HepG2 (cell line): ENCODE data around the gene SP8. TPM values are rescaled to one million over a fixed set of nuclear protein-coding genes. Genes with fewer than 3 reads are reported as not detected.
A peak's percentile ranks its signal among the peaks of the same experiment; 100 is the strongest.

ENCODE experiments used
- FOXA3 ChIP-seq: IDR thresholded peaks from 2 replicates; pipeline ENCODE4 v1.6.1; 2016; ENCODE audit warnings: missing genetic modification reagents, missing compliant biosample characterization
- IKZF1 ChIP-seq: fragments of 450-650 bp; IDR thresholded peaks from 2 replicates; pipeline ENCODE4 v1.7.1; 2016
- MTA1 ChIP-seq: sonication (generic); formaldehyde crosslinking; IDR thresholded peaks from 2 replicates; pipeline ENCODE4 v1.4.0; 2020; ENCODE audit warnings: missing genetic modification reagents, mild to moderate bottlenecking, borderline replicate concordance
- MTA3 ChIP-seq: sonication (generic); formaldehyde crosslinking; IDR thresholded peaks from 2 replicates; pipeline ENCODE4 v1.4.0; 2020; ENCODE audit warnings: missing genetic modification reagents
- PAWR ChIP-seq: sonication (generic); formaldehyde crosslinking; IDR thresholded peaks from 2 replicates; pipeline ENCODE4 v1.4.0; 2020; ENCODE audit warnings: missing genetic modification reagents, mild to moderate bottlenecking, borderline replicate concordance
- SKI ChIP-seq: fragments of 450-650 bp; IDR thresholded peaks from one replicate; pipeline ENCODE4 v1.6.1; 2018; ENCODE audit warnings: mild to moderate bottlenecking; ENCODE audit not compliant: partially characterized antibody
- TAF1 ChIP-seq: sonication (generic); formaldehyde crosslinking; IDR thresholded peaks from 2 replicates; pipeline ENCODE4 v1.4.0; 2020; ENCODE audit warnings: missing genetic modification reagents
- ZNF253 ChIP-seq: sonication (generic); formaldehyde crosslinking; IDR thresholded peaks from 2 replicates; pipeline ENCODE4 v1.8.0; 2022; ENCODE audit warnings: mild to moderate bottlenecking, missing genetic modification reagents, borderline replicate concordance
- ZNF263 ChIP-seq: sonication (generic); formaldehyde crosslinking; IDR thresholded peaks from 2 replicates; pipeline ENCODE4 v1.4.0; 2020; ENCODE audit warnings: missing genetic modification reagents
- ZNF331 ChIP-seq: sonication (generic); formaldehyde crosslinking; IDR thresholded peaks from 2 replicates; pipeline ENCODE4 v1.4.0; 2020; ENCODE audit warnings: missing genetic modification reagents
- ZNF335 ChIP-seq: sonication (generic); formaldehyde crosslinking; IDR thresholded peaks from 2 replicates; pipeline ENCODE4 v1.4.0; 2020; ENCODE audit warnings: missing genetic modification reagents
- ZNF510 ChIP-seq: sonication (generic); formaldehyde crosslinking; IDR thresholded peaks from 2 replicates; pipeline ENCODE4 v1.4.0; 2020; ENCODE audit warnings: low read depth, mild to moderate bottlenecking, missing genetic modification reagents
- ZNF570 ChIP-seq: sonication (generic); formaldehyde crosslinking; IDR thresholded peaks from 2 replicates; pipeline ENCODE4 v1.4.0; 2020; ENCODE audit warnings: mild to moderate bottlenecking, missing genetic modification reagents, borderline replicate concordance
- ZNF629 ChIP-seq: sonication (generic); formaldehyde crosslinking; conservative IDR thresholded peaks from 2 replicates; pipeline ENCODE4 v1.5.0; 2020; ENCODE audit warnings: missing genetic modification reagents
- polyA plus RNA-seq, 8 experiments: library from polyadenylated mRNA; depleted of rRNA in 3 of 8; stranded (reverse) in 7 of 8; unstranded in 1 of 8; fragments of >200 nt; fragmentation: Illumina TruSeq in 4 of 8; extraction: Trizol in 4 of 8; gene quantifications; 2 replicates each; pipeline versions ENCODE4 v1.2.1 to v1.2.3, GENCODE V29; 2011 to 2016; ENCODE audit warnings: low read depth in 4 of 8, missing spikeins in 1 of 8, mixed read lengths in 1 of 8; ENCODE audit not compliant: insufficient read depth in 1 of 8
- total RNA-seq, 5 experiments: library from RNA; depleted of rRNA; stranded (reverse); fragments of >200 nt; fragmentation: Illumina TruSeq; extraction: Trizol; gene quantifications; 2 replicates each; pipeline ENCODE4 v1.2.3, GENCODE V29; 2016; ENCODE audit warnings: low read depth in 1 of 5
- TF ChIP-seq, protein P1 (sequence below): sonication (generic); formaldehyde crosslinking; IDR thresholded peaks from 2 replicates; pipeline ENCODE4 v1.5.0; 2020; ENCODE audit warnings: missing genetic modification reagents
- TF ChIP-seq, protein P2 (sequence below): IDR thresholded peaks from 2 replicates; pipeline ENCODE4 v1.6.1; 2016; ENCODE audit warnings: missing biosample characterization, missing genetic modification reagents, low read depth
- TF ChIP-seq, protein P3 (sequence below): sonication (generic); IDR thresholded peaks from 2 replicates; pipeline ENCODE4 v1.6.1; 2016; ENCODE audit warnings: low read depth, borderline replicate concordance
- TF ChIP-seq, protein P4 (sequence below): sonication (generic); formaldehyde crosslinking; IDR thresholded peaks from 2 replicates; pipeline ENCODE4 v1.4.0; 2020; ENCODE audit warnings: missing genetic modification reagents, borderline replicate concordance
- TF ChIP-seq, protein P5 (sequence below): fragments of 450-650 bp; IDR thresholded peaks from 2 replicates; pipeline ENCODE4 v1.6.1; 2016

SP8 gene
- total and polyA plus RNA-seq, 2 of the 13 experiments (the other 11 are each of a cell fraction or from before 2014, with no cell fraction given) = not detected

DNA sequence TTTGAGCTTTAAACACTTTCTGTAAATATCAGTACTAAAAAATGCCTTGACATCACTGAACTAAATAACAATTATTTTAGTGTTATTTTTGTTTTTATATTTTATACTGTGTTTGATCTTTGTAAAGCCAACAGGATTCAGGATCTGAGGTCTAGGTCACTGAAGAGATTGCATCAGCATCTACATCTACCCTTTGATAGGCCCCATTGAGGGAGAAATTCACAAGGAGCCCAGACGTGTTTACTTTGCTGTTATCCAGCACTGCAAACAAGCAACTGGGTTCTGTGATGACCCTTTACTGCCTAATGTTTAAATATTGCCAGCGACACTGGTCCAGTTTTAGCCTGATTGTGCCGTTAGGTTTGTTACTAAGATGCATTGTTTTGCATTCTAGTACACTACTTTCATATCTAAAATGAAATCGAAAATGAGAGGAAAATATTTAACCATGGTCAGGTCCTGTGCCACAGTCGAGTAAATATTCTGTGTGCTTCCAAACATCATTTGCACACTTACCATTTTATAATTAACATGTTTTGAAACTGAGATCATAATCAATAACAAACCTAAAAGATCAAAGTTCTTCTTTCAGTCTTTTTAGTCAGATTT lies 48.7 kb downstream of the SP8 start (continued):
- TF ChIP-seq, protein P1, sequence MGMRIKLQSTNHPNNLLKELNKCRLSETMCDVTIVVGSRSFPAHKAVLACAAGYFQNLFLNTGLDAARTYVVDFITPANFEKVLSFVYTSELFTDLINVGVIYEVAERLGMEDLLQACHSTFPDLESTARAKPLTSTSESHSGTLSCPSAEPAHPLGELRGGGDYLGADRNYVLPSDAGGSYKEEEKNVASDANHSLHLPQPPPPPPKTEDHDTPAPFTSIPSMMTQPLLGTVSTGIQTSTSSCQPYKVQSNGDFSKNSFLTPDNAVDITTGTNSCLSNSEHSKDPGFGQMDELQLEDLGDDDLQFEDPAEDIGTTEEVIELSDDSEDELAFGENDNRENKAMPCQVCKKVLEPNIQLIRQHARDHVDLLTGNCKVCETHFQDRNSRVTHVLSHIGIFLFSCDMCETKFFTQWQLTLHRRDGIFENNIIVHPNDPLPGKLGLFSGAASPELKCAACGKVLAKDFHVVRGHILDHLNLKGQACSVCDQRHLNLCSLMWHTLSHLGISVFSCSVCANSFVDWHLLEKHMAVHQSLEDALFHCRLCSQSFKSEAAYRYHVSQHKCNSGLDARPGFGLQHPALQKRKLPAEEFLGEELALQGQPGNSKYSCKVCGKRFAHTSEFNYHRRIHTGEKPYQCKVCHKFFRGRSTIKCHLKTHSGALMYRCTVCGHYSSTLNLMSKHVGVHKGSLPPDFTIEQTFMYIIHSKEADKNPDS (CRISPR knock-in tag) = no peak
- TF ChIP-seq, protein P2, sequence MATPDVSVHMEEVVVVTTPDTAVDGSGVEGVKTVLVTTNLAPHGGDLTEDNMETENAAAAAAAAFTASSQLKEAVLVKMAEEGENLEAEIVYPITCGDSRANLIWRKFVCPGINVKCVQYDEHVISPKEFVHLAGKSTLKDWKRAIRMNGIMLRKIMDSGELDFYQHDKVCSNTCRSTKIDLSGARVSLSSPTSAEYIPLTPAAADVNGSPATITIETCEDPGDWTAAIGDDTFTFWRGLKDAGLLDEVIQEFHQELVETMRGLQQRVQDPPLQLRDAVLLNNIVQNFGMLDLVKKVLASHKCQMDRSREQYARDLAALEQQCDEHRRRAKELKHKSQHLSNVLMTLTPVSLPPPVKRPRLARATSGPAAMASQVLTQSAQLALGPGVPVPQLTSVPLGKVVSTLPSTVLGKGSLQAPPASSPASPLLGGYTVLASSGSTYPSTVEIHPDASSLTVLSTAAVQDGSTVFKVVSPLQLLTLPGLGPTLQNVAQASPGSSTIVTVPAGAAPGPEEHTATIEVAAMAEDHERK (CRISPR knock-in tag) = no peak
- no peak for TF ChIP-seq ZNF335 (CRISPR knock-in tag)
- TF ChIP-seq, protein P3, sequence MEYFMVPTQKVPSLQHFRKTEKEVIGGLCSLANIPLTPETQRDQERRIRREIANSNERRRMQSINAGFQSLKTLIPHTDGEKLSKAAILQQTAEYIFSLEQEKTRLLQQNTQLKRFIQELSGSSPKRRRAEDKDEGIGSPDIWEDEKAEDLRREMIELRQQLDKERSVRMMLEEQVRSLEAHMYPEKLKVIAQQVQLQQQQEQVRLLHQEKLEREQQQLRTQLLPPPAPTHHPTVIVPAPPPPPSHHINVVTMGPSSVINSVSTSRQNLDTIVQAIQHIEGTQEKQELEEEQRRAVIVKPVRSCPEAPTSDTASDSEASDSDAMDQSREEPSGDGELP = no peak
- TF ChIP-seq, protein P4, sequence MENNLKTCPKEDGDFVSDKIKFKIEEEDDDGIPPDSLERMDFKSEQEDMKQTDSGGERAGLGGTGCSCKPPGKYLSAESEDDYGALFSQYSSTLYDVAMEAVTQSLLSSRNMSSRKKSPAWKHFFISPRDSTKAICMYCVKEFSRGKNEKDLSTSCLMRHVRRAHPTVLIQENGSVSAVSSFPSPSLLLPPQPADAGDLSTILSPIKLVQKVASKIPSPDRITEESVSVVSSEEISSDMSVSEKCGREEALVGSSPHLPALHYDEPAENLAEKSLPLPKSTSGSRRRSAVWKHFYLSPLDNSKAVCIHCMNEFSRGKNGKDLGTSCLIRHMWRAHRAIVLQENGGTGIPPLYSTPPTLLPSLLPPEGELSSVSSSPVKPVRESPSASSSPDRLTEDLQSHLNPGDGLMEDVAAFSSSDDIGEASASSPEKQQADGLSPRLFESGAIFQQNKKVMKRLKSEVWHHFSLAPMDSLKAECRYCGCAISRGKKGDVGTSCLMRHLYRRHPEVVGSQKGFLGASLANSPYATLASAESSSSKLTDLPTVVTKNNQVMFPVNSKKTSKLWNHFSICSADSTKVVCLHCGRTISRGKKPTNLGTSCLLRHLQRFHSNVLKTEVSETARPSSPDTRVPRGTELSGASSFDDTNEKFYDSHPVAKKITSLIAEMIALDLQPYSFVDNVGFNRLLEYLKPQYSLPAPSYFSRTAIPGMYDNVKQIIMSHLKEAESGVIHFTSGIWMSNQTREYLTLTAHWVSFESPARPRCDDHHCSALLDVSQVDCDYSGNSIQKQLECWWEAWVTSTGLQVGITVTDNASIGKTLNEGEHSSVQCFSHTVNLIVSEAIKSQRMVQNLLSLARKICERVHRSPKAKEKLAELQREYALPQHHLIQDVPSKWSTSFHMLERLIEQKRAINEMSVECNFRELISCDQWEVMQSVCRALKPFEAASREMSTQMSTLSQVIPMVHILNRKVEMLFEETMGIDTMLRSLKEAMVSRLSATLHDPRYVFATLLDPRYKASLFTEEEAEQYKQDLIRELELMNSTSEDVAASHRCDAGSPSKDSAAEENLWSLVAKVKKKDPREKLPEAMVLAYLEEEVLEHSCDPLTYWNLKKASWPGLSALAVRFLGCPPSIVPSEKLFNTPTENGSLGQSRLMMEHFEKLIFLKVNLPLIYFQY (CRISPR knock-in tag) = peak; percentile 55; the same call in 1 of the 2 replicates
- peak; percentile 32 for TF ChIP-seq SKI
- TF ChIP-seq IKZF1 = no peak
- TF ChIP-seq, protein P5, sequence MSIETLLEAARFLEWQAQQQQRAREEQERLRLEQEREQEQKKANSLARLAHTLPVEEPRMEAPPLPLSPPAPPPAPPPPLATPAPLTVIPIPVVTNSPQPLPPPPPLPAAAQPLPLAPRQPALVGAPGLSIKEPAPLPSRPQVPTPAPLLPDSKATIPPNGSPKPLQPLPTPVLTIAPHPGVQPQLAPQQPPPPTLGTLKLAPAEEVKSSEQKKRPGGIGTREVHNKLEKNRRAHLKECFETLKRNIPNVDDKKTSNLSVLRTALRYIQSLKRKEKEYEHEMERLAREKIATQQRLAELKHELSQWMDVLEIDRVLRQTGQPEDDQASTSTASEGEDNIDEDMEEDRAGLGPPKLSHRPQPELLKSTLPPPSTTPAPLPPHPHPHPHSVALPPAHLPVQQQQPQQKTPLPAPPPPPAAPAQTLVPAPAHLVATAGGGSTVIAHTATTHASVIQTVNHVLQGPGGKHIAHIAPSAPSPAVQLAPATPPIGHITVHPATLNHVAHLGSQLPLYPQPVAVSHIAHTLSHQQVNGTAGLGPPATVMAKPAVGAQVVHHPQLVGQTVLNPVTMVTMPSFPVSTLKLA = no peak
- no peak for TF ChIP-seq MTA1 (CRISPR knock-in tag)
- TF ChIP-seq FOXA3 (CRISPR knock-in tag) = peak; percentile 92
- TF ChIP-seq MTA3 (CRISPR knock-in tag) = no peak
- no peak for TF ChIP-seq ZNF570 (CRISPR knock-in tag)
- TF ChIP-seq PAWR (CRISPR knock-in tag) = no peak
- TF ChIP-seq ZNF629 = no peak
- TF ChIP-seq ZNF510 (CRISPR knock-in tag) = no peak
- TF ChIP-seq ZNF331 (CRISPR knock-in tag) = peak; percentile 45; the same call in 1 of the 2 replicates
- TF ChIP-seq ZNF253 (CRISPR knock-in tag) = no peak
- no peak for TF ChIP-seq TAF1
- TF ChIP-seq ZNF263 (CRISPR knock-in tag) = no peak
